ENCODE data around the gene CACNA1I. TPM values are rescaled to one million over a fixed set of nuclear protein-coding genes. Genes with fewer than 3 reads are reported as not detected.

The CACNA1I gene
- total RNA-seq, 1 experiment from 2014 or later = 2.1 TPM

DNA sequence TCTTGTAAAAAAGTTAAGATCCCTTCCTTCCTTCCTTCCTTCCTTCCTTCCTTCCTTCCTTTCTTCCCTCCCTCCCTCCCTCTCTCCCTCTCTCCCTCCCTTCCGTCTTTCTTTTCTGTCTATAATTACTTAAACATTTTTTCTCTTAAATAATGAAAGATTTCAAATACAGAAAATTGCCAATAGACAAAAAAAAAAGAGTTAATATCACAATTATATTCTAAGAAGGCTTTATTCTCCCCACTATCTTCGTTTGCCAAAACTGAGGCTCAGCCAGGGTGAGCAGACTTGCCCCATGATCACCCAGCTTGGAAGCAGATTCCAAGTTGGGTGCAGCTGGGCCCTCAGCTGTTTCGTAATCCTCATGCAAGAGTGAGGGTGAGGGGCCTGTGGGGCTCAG lies 327 bp upstream of the CACNA1I start:
- H3K4me3 Mint-ChIP-seq = no peak overlapping the region
- no peaks in the 10 kb centered on the region; the same call in 1 of the 2 replicates for H3K27me3 Mint-ChIP-seq (ENCODE audit: low read depth)
- no peak for TF ChIP-seq EMX1 (CRISPR knock-in tag; IDR thresholded peaks at IDR 0.05)
- TF ChIP-seq, protein P1, sequence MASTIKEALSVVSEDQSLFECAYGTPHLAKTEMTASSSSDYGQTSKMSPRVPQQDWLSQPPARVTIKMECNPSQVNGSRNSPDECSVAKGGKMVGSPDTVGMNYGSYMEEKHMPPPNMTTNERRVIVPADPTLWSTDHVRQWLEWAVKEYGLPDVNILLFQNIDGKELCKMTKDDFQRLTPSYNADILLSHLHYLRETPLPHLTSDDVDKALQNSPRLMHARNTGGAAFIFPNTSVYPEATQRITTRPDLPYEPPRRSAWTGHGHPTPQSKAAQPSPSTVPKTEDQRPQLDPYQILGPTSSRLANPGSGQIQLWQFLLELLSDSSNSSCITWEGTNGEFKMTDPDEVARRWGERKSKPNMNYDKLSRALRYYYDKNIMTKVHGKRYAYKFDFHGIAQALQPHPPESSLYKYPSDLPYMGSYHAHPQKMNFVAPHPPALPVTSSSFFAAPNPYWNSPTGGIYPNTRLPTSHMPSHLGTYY (CRISPR knock-in tag; IDR thresholded peaks at IDR 0.05) = no peak
- no peak for TF ChIP-seq NR3C1 (CRISPR knock-in tag; conservative IDR thresholded peaks at IDR 0.05; ENCODE audit: low read depth)
- TF ChIP-seq TEAD1 (CRISPR knock-in tag; IDR thresholded peaks at IDR 0.05) = no peak
- TF ChIP-seq, protein P2, sequence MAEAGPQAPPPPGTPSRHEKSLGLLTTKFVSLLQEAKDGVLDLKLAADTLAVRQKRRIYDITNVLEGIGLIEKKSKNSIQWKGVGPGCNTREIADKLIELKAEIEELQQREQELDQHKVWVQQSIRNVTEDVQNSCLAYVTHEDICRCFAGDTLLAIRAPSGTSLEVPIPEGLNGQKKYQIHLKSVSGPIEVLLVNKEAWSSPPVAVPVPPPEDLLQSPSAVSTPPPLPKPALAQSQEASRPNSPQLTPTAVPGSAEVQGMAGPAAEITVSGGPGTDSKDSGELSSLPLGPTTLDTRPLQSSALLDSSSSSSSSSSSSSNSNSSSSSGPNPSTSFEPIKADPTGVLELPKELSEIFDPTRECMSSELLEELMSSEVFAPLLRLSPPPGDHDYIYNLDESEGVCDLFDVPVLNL (CRISPR knock-in tag; IDR thresholded peaks at IDR 0.05; ENCODE audit: borderline replicate concordance, low read depth) = no peak
- no peak for TF ChIP-seq IRF2 (CRISPR knock-in tag; IDR thresholded peaks at IDR 0.05; ENCODE audit: borderline replicate concordance, low read depth)
- TF ChIP-seq, protein P3, sequence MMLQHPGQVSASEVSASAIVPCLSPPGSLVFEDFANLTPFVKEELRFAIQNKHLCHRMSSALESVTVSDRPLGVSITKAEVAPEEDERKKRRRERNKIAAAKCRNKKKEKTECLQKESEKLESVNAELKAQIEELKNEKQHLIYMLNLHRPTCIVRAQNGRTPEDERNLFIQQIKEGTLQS (CRISPR knock-in tag; conservative IDR thresholded peaks at IDR 0.05) = no peak
- TF ChIP-seq, protein P4, sequence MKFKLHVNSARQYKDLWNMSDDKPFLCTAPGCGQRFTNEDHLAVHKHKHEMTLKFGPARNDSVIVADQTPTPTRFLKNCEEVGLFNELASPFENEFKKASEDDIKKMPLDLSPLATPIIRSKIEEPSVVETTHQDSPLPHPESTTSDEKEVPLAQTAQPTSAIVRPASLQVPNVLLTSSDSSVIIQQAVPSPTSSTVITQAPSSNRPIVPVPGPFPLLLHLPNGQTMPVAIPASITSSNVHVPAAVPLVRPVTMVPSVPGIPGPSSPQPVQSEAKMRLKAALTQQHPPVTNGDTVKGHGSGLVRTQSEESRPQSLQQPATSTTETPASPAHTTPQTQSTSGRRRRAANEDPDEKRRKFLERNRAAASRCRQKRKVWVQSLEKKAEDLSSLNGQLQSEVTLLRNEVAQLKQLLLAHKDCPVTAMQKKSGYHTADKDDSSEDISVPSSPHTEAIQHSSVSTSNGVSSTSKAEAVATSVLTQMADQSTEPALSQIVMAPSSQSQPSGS (CRISPR knock-in tag; IDR thresholded peaks at IDR 0.05; ENCODE audit: borderline replicate concordance, low read depth) = no peak
- TF ChIP-seq ZNF317 (CRISPR knock-in tag; IDR thresholded peaks at IDR 0.05; ENCODE audit: borderline replicate concordance, low read depth) = no peak
- TF ChIP-seq, protein P5, sequence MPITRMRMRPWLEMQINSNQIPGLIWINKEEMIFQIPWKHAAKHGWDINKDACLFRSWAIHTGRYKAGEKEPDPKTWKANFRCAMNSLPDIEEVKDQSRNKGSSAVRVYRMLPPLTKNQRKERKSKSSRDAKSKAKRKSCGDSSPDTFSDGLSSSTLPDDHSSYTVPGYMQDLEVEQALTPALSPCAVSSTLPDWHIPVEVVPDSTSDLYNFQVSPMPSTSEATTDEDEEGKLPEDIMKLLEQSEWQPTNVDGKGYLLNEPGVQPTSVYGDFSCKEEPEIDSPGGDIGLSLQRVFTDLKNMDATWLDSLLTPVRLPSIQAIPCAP (CRISPR knock-in tag; IDR thresholded peaks at IDR 0.05) = no peak
- TF ChIP-seq KAT7 (CRISPR knock-in tag; IDR thresholded peaks at IDR 0.05; ENCODE audit: borderline replicate concordance) = no peak
- TF ChIP-seq FOXP1 (CRISPR knock-in tag; IDR thresholded peaks at IDR 0.05; ENCODE audit: borderline replicate concordance) = no peak
- TF ChIP-seq ELF4 (CRISPR knock-in tag; IDR thresholded peaks at IDR 0.05; ENCODE audit: low read depth) = no peak
- TF ChIP-seq HMGA2 (CRISPR knock-in tag; IDR thresholded peaks at IDR 0.05) = no peak
- TF ChIP-seq, protein P6, sequence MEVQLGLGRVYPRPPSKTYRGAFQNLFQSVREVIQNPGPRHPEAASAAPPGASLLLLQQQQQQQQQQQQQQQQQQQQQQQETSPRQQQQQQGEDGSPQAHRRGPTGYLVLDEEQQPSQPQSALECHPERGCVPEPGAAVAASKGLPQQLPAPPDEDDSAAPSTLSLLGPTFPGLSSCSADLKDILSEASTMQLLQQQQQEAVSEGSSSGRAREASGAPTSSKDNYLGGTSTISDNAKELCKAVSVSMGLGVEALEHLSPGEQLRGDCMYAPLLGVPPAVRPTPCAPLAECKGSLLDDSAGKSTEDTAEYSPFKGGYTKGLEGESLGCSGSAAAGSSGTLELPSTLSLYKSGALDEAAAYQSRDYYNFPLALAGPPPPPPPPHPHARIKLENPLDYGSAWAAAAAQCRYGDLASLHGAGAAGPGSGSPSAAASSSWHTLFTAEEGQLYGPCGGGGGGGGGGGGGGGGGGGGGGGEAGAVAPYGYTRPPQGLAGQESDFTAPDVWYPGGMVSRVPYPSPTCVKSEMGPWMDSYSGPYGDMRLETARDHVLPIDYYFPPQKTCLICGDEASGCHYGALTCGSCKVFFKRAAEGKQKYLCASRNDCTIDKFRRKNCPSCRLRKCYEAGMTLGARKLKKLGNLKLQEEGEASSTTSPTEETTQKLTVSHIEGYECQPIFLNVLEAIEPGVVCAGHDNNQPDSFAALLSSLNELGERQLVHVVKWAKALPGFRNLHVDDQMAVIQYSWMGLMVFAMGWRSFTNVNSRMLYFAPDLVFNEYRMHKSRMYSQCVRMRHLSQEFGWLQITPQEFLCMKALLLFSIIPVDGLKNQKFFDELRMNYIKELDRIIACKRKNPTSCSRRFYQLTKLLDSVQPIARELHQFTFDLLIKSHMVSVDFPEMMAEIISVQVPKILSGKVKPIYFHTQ (CRISPR knock-in tag; IDR thresholded peaks at IDR 0.05) = no peak
- no peak for DNase-seq (ENCODE audit: low spot score)
- ATAC-seq = no peak
- ChIA-PET CTCF (interaction anchor here (1.6 kb wide), 1 partner anchor 36 kb away, joined by 8 read pairs; no protein-coding TSS in a partner anchor), POLR2A (no interaction called here)
- no peak overlapping the region for H3K27ac Mint-ChIP-seq
- no peaks in the 10 kb centered on the region for H3K36me3 Mint-ChIP-seq
- H3K4me1 Mint-ChIP-seq = peaks cover 4% of the 10 kb centered on the region; the same call in 1 of the 2 replicates
- peaks cover 8% of the 10 kb centered on the region for H3K9me3 Mint-ChIP-seq

DNA sequence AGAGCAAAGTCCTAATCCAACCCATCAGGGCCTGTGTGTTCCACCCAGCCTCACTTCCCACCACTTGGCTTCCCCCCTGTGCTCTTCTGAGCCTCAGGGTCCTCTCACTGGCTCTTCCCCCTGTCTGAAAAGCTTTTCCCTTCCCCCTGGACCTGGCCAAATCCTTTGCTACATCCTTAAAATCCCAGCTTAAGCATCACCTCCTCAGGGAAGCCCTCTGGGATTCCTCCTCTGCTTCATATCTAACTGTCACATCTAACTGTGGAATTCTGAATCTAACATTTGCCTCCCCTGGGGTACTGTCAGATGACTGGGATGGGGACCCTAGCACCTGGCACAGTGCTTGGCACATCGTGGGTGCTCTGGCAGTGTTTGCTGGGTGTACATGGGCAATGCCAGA lies 985 bp downstream of the CACNA1I start:
- TF ChIP-seq SMAD4 (CRISPR knock-in tag; IDR thresholded peaks at IDR 0.05) (no peak), MYBL2 (CRISPR knock-in tag; IDR thresholded peaks at IDR 0.05) (no peak), ESRRA (CRISPR knock-in tag; IDR thresholded peaks at IDR 0.05; ENCODE audit: borderline replicate concordance) (no peak), CBFB (CRISPR knock-in tag; IDR thresholded peaks at IDR 0.05; ENCODE audit: low read depth) (no peak), RELA (CRISPR knock-in tag; IDR thresholded peaks at IDR 0.05; ENCODE audit: borderline replicate concordance) (no peak)
- TF ChIP-seq, protein P7, sequence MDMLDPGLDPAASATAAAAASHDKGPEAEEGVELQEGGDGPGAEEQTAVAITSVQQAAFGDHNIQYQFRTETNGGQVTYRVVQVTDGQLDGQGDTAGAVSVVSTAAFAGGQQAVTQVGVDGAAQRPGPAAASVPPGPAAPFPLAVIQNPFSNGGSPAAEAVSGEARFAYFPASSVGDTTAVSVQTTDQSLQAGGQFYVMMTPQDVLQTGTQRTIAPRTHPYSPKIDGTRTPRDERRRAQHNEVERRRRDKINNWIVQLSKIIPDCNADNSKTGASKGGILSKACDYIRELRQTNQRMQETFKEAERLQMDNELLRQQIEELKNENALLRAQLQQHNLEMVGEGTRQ (CRISPR knock-in tag; IDR thresholded peaks at IDR 0.05) = no peak
- TF ChIP-seq, protein P8, sequence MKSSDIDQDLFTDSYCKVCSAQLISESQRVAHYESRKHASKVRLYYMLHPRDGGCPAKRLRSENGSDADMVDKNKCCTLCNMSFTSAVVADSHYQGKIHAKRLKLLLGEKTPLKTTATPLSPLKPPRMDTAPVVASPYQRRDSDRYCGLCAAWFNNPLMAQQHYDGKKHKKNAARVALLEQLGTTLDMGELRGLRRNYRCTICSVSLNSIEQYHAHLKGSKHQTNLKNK (CRISPR knock-in tag; IDR thresholded peaks at IDR 0.05) = no peak
- TF ChIP-seq, protein P9, sequence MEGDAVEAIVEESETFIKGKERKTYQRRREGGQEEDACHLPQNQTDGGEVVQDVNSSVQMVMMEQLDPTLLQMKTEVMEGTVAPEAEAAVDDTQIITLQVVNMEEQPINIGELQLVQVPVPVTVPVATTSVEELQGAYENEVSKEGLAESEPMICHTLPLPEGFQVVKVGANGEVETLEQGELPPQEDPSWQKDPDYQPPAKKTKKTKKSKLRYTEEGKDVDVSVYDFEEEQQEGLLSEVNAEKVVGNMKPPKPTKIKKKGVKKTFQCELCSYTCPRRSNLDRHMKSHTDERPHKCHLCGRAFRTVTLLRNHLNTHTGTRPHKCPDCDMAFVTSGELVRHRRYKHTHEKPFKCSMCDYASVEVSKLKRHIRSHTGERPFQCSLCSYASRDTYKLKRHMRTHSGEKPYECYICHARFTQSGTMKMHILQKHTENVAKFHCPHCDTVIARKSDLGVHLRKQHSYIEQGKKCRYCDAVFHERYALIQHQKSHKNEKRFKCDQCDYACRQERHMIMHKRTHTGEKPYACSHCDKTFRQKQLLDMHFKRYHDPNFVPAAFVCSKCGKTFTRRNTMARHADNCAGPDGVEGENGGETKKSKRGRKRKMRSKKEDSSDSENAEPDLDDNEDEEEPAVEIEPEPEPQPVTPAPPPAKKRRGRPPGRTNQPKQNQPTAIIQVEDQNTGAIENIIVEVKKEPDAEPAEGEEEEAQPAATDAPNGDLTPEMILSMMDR (IDR thresholded peaks at IDR 0.05) = no peak
- no peak for ATAC-seq

More for the DNA sequence above, 985 bp downstream of the CACNA1I start:
- DNase-seq (ENCODE audit: low spot score) = no peak
- no peaks in the 10 kb centered on the region for H3K27me3 Mint-ChIP-seq (ENCODE audit: low read depth)
- ChIA-PET POLR2A (interaction anchor here (0.6 kb wide), 1 partner anchor 8 kb away, joined by 3 read pairs; no protein-coding TSS in a partner anchor), CTCF (interaction anchor here (1.6 kb wide), 1 partner anchor 37 kb away, joined by 8 read pairs; no protein-coding TSS in a partner anchor)
- H3K4me1 Mint-ChIP-seq = peaks cover 4% of the 10 kb centered on the region; the same call in 1 of the 2 replicates
- H3K27ac Mint-ChIP-seq = no peak overlapping the region; the same call in 1 of the 2 replicates
- H3K36me3 Mint-ChIP-seq = no peaks in the 10 kb centered on the region
- H3K9me3 Mint-ChIP-seq = no peaks in the 10 kb centered on the region
- H3K4me3 Mint-ChIP-seq = no peak overlapping the region
